Mononuclear cell (primary cell): ENCODE results near the gene DZIP1L. TPM values are rescaled to one million over a fixed set of nuclear protein-coding genes. Genes with fewer than 3 reads are reported as not detected.
"Not testable (repeated sequence)": the region's sequence is repeated elsewhere in the genome, so short reads cannot be mapped to it uniquely, and the experiment has no call there.

Source experiments
- H3K27me3 ChIP-seq: 2 replicates; pipeline ENCODE4 v1.6.0; 2011; ENCODE audit warnings: low read length, control low read depth; ENCODE audit not compliant: insufficient read depth
- H3K4me1 ChIP-seq: 2 replicates; pipeline ENCODE4 v1.5.1; 2011; ENCODE audit warnings: mild to moderate bottlenecking, low read length, control low read depth; ENCODE audit not compliant: insufficient read depth
- H3K4me3 ChIP-seq: 2 replicates; pipeline ENCODE4 v1.5.1; 2011; ENCODE audit warnings: mild to moderate bottlenecking, low read length, moderate library complexity
- H3K9me3 ChIP-seq: 2 replicates; pipeline ENCODE4 v1.5.1; 2011; ENCODE audit warnings: low read depth, mild to moderate bottlenecking, control low read depth, low read length
- total RNA-seq: library from RNA; depleted of rRNA; stranded (reverse); fragments of >200 nt; gene quantifications from one replicate; pipeline ENCODE4 v1.2.3, GENCODE V29; 2012

Gene DZIP1L
- total RNA-seq, 1 donor, result 0.21 TPM

DNA sequence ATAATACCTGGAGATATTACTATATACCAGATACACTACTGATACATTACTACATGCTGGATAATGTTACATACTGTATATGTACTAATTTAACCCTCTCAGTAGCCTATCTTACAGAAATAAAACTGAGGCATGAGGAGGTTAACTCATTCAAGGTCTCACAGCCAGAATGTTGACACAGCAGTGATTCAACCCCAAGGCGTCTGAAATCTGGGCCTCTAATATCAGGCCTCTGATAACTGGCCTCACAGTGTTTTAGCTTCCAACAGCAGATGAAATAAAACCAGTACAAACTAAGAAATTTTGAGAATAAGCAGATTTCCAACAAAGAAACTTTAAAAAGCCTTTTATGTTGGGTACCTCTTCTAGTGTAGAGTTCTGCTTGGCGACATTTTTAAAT, 23.4 kb downstream of the DZIP1L start:
- H3K9me3 ChIP-seq, result no peaks in the 10 kb centered on the region
- no peaks in the 10 kb centered on the region for H3K27me3 ChIP-seq
- no peaks in the 10 kb centered on the region for H3K4me1 ChIP-seq
- no peak overlapping the region for H3K4me3 ChIP-seq

DNA sequence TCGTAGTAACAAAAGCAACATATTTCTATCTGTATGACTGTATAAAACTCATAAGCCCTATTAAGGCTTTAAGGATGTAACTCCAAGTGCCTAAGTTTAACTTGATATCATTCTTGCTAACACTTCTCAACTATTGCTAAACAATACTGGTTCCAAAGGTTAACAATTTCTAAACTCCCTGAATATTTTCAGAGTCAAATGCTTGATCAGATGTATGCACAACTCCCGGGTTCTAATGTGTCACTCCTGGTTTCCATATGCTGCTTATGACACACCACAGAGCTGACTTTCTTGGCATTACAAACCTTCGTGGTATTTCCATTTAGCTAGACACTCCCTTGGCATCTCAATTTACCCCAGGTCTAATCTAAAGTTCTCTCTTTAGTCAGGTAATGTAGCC, 26.3 kb downstream of the DZIP1L start:
- H3K4me1 ChIP-seq, result no peaks in the 10 kb centered on the region
- H3K9me3 ChIP-seq, result no peaks in the 10 kb centered on the region
- H3K4me3 ChIP-seq, result no peak overlapping the region
- no peaks in the 10 kb centered on the region for H3K27me3 ChIP-seq

DNA sequence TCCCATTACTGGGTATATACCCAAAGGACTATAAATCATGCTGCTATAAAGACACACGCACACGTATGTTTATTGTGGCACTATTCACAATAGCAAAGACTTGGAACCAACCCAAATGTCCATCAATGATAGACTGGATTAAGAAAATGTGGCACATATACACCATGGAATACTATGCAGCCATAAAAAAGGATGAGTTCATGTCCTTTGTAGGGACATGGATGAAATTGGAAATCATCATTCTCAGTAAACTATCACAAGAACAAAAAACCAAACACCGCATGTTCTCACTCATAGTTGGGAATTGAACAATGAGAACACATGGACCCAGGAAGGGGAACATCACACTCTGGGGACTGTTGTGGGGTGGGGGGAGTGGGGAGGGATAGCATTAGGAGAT, 29.7 kb downstream of the DZIP1L start:
- not testable (repeated sequence) for H3K27me3 ChIP-seq, H3K4me3 ChIP-seq, H3K9me3 ChIP-seq, H3K4me1 ChIP-seq

DNA sequence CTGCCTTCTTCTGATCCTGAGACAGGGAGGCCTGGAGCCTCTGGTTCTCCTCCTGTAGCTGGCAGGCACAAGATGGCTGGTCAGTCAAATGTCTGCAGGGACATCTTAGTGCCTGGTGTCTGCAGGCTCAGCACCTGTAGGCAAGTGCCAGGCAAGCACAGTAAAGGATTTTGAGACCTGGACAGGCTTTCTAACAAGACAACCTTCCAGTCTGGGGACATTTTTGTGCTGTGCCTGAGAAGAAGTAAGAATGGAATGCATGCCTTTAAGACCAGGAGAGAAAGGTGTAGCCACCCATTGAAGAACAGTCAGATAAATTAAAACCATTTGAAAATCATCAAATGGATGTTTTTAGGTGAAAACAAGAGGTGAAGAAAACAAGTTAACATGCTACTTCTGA, 31.2 kb downstream of the DZIP1L start:
- Histone ChIP-seq H3K27me3 (no peaks in the 10 kb centered on the region), H3K4me3 (no peak overlapping the region), H3K9me3 (no peaks in the 10 kb centered on the region), H3K4me1 (peaks cover 13% of the 10 kb centered on the region)

DNA sequence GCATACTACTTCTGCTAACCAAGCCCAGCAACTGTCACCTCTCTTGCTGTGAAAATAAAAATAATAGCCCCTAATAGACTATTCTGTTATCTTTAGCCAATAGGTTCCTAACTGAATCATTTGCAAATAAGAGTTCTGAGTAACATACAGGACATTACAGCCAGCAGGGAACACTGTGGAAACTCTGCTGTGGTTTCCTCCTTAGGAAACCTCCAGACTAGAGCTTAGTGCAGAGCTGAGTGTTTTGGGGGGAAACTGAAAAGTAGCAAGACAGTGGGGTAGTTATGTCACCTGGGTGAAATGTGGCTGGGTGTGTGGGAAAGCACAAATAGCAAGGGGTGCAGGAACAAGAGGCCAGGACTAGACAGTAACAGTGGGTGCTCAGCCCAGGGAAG, 32.4 kb downstream of the DZIP1L start:
- Histone ChIP-seq H3K9me3 (no peaks in the 10 kb centered on the region), H3K27me3 (no peaks in the 10 kb centered on the region), H3K4me1 (peaks cover 21% of the 10 kb centered on the region), H3K4me3 (no peak overlapping the region)

DNA sequence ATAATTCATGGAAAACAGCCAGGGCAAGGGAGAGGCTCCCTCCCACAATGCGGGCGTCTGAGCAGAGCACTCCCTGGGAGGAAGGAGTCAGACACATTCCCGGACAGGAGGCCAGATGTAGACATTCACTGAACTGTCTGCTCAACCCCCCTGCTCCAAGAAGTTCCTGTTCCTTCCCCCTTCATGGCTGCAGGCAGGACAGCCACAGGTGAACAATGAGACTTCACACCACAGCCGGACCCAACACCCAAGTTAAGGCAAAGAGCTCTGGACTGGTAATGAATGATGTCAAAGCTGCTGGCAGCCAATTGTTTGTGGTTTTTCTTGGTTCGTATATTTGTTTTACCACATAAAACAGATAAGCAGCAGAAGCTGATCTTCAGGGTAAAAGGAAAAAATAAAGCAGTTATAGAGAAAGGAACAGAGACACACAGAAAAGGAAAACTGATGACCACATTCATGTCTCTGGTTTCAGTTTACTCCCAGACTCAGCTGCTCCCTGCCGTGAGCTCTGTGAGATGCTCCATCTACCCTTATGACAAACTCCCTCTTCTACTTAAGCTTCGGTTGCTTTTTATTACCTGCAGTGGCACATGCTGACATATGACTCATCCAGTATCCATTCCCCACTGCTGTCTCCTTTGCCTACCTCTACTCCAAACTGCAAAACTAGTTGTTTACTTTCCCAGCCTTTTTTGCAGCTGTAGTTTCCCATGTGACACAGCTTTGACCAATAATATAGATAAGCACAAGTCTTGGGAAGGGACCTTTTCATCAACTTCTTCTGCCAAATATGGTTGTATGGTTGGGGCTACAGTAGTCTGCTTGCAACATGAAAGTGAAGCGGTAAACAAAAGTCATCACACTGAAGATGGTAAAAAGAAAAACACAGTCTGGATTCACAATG, 33.1 kb downstream of the DZIP1L start:
- Histone ChIP-seq H3K4me3 (no peak overlapping the region), H3K4me1 (peaks cover 21% of the 10 kb centered on the region), H3K9me3 (no peaks in the 10 kb centered on the region), H3K27me3 (no peaks in the 10 kb centered on the region)

DNA sequence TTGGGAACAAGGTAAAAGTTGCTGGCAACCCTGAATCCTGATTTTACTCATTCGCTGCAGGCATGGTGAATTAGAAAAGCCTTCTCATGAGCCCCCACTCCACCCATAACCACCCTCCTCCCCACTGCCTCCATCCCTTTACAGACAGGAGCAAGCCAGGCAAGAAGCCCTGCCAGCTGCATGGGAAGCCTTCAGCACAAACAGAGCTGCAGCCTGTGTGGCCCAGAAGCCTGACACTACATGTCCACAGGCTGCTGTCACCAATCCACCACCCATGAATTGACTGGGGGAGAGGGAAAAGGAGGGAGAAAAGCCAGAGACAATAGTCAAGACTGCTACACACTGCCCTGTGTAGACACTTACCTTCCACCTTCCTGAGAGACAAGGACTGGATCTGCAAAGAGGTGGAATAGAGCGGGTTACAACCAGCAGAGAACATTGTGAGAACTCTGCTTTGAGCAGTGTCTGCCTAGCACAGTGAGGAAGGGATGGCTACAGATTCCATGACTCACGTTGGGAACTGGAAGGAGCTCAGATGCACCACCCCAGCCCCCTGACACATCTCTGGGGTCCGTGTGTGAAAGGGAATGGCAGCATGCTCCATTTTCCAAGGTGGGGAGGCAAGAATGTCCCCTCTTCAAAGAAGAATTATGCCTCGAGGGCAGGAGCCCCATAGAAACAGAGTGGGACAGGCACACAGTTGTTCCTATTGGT, 33.9 kb downstream of the DZIP1L start:
- no peaks in the 10 kb centered on the region for H3K9me3 ChIP-seq
- no peaks in the 10 kb centered on the region for H3K27me3 ChIP-seq
- peaks cover 21% of the 10 kb centered on the region for H3K4me1 ChIP-seq
- no peak overlapping the region for H3K4me3 ChIP-seq

DNA sequence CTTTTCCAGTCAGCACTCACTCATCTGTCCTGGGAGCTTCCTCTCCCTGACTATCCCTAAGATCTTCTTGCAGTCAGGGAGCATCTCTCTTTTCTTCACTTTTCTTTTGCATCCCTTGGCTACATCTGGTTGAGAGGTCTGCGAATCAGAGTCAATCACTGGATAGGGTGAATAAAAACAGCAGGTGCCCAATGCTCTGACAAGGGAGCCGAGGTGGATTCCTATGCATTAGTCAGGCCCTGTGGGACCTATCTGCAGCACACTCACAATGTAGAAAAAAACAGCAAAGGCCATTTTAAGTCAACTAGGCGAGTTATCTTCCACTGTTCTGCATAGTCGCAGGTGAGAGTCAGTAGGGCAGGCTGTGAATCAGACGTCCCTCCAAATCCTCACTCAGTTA, 35.5 kb downstream of the DZIP1L start:
- Histone ChIP-seq H3K9me3 (no peaks in the 10 kb centered on the region), H3K27me3 (no peaks in the 10 kb centered on the region), H3K4me1 (peaks cover 21% of the 10 kb centered on the region), H3K4me3 (no peak overlapping the region)

DNA sequence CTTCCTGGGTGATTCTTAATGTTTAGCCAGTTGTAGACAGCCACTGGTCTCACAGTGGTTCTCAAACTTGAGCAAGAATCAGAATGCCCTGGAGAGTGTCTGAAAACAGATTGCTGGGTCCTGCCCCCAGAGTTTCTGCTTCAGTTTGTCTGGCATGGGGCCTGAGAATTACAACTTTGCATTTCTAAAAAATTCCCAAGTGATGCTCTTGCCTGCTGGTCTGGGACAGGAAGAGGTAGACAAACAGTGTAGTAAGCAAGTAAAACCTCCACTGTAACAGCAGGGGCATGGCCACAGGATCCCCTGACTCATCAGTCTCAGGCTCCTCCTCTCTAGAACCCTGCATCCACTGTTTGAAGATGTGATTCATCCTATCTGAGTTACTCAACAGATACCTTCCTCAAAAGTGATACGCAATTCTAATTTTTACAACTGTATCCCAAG, 36.5 kb downstream of the DZIP1L start:
- Histone ChIP-seq H3K27me3 (no peaks in the 10 kb centered on the region), H3K4me1 (peaks cover 21% of the 10 kb centered on the region), H3K9me3 (no peaks in the 10 kb centered on the region)

DNA sequence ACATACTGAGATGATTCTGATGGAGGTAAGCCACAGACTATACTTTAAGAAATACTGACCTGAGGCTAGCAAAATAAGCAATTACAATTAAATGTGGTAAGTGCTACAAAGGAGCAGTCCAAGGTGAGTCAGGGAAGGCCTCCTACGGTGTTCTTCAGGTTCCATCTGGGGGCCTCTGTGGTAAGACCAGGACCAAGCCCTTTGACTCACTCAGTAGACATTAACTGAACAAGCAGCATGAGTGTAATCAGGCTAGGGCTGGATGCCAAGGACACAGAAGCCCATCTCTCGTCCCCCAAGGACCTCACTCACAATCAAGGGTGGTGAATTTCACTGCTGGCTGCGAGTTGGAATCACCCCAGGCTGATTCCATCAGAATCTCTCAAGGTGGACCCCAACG, 37.3 kb downstream of the DZIP1L start:
- peaks cover 21% of the 10 kb centered on the region for H3K4me1 ChIP-seq
- H3K4me3 ChIP-seq, result no peak overlapping the region
- H3K9me3 ChIP-seq, result no peaks in the 10 kb centered on the region
- no peaks in the 10 kb centered on the region for H3K27me3 ChIP-seq

More for the DNA sequence above, 36.5 kb downstream of the DZIP1L start:
- H3K4me3 ChIP-seq, result no peak overlapping the region

DNA sequence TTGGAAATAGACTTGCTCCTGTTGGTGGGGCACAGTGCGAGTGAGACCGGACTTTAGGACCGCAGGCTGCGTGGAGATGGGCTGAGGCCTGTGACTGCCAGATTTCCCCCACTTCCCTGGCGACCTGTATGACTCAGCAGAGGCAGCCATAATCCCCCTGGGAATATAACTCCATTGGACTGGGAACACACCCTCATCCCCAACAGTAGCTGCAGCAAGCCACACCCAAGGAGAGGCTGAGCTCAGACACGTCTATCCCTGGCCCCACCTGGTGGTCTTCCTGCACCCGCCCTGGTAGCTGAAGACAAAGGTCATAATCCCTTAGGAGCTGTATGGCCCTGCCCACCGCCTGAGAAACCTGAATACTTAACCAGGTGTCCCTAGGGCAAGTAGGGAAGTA, 42.6 kb downstream of the DZIP1L start:
- Histone ChIP-seq H3K27me3 (no peaks in the 10 kb centered on the region), H3K9me3 (no peaks in the 10 kb centered on the region), H3K4me1 (no peaks in the 10 kb centered on the region), H3K4me3 (no peak overlapping the region)

DNA sequence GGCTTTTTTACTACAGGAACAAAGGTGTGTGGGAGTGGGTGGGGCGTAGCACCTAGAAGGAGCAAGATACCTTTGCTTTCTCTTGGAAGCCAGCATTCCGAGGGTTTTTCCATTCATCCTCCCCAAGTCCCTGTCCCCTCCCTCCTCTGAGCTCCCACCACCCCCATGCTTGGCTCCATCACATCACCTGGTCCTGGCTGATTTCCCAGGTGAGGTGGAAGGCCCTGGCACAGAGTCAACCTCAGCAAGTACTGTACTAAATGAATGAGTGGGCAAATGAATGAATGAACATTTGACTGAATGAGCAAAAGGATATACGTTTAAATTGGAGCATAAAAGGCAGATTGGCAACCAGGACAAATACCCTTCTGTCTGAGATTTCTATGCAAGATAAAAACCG, 45.4 kb downstream of the DZIP1L start:
- H3K4me1 ChIP-seq, result no peaks in the 10 kb centered on the region
- H3K27me3 ChIP-seq, result no peaks in the 10 kb centered on the region
- H3K4me3 ChIP-seq, result no peak overlapping the region
- H3K9me3 ChIP-seq, result no peaks in the 10 kb centered on the region

DNA sequence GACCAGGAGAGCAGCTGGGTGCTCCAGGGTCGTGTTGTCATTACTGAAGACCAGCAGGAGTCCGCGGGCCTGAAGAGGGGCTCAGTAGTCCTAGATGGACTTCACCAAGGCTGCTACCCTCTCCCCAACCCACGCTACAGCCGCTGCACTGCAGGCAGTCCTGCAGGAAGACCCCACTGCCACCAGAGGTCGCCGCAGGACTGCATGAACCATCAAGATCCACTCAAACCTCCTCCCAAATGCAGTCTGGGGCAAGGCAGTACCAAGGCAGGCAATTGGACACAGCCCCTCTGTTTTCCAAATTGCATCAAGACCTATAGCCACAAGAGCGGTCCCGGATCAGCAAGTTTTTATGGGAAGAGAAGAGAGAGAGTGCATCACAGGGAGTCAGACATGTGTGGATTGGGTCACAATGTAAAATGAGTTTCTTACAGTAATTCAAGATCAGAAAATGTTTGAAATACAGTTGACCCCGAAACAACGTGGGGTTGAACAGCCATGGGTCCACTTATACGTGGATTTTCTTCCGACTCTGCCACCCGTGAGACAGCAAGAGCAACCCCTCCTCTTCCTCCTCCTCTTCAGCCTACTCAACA, 46.7 kb downstream of the DZIP1L start:
- Histone ChIP-seq H3K9me3 (no peaks in the 10 kb centered on the region), H3K4me1 (no peaks in the 10 kb centered on the region), H3K4me3 (no peak overlapping the region), H3K27me3 (no peaks in the 10 kb centered on the region)

DNA sequence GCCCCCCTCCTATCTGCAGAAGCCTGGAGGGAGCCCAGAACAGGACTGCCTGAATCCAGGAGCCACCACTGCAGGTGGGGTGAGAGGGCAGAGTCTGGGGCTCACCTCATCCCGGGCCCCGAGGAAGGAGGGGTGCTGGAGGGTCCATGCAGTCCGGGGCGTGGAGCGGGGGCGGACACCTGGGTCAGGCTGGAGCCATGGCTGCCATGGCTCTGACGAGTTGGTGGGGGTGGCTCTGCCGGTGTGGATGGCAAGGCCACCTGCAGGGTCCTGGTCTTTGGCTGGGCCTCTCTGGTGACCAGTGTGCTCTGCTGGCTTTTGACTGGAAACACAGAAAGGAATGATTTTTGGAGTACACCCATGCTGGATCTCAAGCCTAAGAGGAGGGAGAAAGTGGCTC, 47.4 kb downstream of the DZIP1L start:
- Histone ChIP-seq H3K4me1 (no peaks in the 10 kb centered on the region), H3K27me3 (no peaks in the 10 kb centered on the region), H3K4me3 (no peak overlapping the region), H3K9me3 (no peaks in the 10 kb centered on the region)

DNA sequence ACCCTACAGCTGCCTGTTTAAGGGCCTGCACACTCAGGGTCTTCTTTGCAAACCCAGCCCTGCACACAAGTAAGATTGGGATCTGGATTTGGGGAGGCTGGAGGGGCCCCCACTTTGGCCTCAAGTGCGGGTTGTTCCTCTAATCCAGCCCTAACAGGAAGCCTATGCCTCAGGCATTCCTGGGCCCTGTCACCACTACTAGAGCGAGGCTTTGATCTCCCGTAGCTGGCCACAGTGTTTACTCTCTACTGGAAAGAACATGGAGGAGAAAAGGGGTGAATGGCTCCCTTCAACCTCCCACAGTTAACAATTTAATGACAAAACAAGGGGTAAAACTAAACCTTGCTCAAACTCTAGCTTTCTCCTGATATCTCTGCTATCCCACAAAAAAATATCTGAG, 48.4 kb downstream of the DZIP1L start:
- Histone ChIP-seq H3K9me3 (no peaks in the 10 kb centered on the region), H3K27me3 (no peaks in the 10 kb centered on the region), H3K4me3 (no peak overlapping the region), H3K4me1 (no peaks in the 10 kb centered on the region)
